ENCODE results near the gene SPIRE1.

SPIRE1 gene

DNA sequence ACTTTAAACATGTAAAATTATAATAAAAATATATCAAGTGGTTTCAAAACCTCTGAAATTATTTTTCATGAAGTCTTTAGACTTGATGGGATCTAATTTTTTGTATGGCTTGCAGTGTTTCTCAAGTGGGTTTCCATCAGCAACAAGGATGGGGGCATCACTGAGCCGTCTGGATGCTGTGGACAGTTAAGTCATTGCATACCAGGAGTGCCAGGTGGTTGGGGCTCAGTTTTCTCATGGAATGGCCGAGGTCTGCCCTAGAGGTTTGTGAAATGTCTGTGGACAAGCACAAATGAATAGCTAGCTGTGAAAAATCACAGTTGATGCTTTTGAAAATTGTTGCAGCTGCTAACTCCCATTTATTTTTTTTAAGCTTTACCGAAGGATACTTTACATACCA, 248.4 kb downstream of the SPIRE1 start:
- DNase-seq, result no peak

DNA sequence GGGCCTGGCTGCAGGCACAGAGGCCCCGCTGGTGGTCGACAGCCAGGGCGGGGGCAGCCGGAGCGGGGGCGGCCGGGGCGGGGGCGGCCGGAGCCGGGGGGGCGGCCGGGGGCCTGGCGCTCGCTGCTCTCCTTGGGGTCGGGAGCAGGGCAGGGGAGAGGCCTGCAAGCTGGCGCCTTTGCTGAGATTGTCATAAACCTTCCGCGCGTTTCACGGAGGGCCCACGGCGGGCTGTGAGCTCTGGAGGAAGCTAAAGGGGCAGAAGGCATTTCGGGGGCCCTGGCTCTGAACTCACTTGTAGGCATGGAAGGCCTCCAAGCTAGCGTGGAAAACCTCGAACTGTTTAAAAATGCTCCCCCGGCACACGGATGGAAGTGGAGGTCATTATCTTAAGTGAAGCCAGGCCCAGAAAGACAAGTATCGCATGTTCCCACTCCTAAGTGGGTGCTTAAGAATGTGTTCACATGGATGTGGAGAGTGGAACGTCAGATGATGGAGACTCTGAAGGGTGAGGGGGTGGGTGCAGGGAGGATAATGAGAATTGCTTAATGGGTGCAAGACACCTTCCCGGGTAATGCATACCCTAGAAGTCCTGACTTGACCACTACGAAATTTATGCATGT, 249.5 kb downstream of the SPIRE1 start:
- peak; percentile 29 for DNase-seq

DNA sequence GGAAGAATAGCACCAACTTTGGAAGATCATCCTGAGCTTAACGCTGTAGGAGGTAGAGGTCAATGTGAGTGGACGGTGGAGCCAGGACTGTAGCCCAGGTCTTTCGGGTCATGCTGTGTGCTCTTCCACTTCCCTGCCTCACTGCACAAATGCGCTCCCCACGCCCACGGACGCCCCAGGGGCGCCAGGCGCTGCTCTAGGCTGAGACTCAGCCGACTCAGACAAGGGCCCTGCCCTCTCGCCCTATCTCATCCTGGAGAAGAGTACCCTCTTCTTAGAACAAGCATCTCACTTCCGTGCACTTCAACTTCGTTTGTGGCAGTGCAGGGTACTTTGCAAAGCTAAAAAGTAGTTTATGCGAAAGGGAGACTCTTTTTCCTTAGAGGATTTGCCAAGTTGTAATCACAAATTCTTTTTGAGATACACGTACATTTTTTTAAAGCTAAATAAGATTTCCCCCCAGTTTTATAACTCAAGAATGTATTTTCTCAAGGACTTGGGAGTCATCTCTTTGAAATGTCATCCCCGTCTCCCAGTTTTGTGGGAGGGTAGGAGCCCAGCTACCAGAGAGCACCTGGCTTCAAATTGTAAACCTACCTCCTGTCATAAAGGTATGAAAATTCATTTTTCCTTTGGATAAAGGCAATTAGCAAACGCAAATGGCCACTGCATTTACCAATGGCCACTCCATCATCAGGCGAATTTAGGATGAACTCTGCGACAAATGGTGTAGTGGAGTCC, 251.4 kb downstream of the SPIRE1 start:
- DNase-seq, result no peak

DNA sequence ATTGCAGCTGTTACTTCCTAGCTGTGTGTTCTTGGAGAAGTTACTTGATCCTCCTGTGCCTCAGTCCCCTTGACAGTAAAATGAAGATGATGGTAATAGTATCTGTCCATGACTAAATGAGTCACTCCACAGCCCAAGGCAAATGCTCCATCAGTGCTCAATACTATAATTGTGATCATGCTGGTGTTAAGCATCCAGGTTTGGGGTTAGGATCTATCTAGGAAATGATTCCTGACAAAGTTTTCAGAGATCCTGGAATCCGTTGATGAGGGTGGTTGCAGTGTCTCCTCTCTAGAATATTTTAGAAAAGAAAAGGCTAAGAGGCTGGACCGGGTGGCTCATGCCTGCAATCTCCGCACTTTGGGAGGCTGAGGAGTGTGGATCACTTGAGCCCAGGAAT, 252.8 kb downstream of the SPIRE1 start:
- no peak for DNase-seq

DNA sequence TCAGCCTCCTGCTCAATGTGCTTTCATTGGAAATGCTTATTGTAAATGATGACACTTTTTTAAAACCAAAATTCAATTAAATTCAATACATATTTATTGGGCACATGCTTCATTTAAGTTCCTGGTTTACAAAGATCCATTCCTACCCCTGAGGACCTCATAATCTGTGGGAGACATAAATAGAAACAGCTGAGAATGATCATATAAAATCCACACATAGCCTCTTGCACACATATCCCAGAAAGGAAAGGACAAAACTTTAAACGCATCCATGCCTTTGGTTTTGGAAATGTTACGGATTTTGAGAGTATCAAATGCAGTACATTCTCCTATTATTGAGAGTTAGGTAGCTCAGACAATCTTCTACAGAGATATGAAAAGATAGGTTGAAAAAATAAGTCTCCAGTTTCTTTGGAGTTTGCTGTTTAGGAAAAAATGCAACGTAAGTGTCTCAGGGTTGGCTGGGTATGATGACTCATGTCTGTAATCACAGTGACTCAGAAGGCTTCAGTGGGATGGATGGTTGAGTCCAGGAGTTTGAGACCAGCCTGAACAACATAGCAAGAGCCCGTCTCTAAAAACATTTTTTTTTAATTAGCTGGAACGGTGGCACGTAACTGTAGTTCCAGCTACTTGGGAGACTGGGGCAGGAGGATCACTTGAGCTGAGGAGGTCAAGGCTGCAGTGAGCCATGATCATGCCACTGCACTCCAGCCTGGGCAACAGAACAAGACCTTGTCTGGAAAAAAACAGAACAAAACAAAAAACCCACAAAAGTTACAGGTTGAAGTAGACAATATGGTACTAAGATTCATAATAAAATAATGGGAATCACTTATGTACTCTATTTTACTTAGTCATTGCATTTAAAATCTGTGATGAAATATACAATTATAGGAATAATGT, 254.1 kb downstream of the SPIRE1 start:
- DNase-seq, result no peak

DNA sequence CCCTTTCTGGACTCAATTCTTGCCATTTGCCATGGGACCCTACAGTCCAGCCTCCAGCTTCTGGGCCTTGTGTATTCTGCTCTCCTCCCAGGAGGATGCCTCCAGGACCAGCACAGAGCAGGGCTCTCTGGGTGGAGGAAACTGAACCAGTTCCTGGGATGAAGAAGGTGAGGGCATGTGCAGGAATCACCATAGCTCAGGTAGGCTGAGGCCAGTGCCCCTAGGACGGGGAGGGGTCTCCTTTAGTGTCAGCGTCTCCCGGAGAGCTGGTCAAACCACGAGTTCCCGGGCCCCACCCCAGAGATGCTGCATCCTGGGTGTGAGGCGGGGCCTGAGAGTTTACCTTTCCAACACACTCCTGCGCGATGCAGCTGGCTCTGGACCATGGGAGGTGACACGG, 256.0 kb downstream of the SPIRE1 start:
- no peak for DNase-seq

DNA sequence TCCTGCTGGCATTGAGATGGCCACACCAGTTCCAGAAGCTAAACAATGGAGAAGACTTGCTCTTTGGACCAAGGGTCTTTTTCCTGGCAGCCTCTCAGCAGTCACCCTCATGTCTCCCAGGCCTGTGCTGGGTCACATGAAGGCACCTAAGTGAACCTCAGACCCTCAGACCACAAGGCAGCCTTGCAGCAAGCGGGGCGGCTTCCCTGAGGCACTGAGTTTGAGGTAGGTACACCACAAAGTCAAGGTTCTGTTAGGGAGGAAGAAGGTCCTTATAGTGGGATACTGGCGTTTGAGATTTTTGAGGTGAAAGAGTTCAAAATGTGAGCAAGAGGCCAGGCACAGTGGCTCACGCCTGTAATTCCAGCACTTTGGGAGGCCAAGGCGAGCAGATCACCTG, 258.7 kb downstream of the SPIRE1 start:
- no peak for DNase-seq

DNA sequence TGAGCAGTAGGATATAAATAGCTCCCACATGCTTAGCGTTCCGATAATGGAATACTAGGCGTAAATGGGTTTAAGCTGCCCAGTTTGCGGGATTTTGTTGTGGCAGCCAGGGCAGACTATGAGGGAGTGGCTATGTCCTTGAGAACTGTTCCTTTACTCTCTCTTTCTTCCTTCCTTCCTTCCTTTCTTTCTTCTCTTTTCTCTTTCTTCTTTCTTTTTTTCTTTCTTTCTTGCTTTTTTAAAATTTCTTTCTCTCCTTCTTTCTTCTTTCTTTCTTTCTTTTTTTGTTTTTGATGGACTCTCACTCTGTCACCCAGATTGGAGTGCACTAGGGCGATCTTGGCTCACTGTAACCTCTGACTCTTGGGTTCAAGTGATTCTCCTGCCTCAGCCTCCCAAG, 259.3 kb downstream of the SPIRE1 start:
- DNase-seq, result no peak

DNA sequence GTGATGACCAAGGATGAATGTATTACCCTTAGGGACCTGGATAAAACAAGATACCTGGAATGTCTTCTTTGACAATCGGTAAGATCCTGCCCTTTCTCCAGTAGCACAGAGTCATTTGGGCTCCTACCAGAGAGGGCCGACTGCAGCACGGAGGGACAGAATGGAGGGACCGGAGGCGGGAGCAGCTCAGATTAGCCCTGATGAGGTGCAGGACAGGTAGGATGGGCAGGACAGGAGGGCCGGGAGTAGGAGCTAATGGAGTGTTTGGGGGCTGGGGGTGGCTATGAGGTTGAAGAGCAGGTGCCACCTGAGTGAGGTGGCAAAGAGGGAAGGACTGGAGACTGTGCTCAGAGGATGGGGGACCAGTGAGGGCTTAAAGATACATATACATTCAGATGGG, 260.1 kb downstream of the SPIRE1 start:
- no peak for DNase-seq

DNA sequence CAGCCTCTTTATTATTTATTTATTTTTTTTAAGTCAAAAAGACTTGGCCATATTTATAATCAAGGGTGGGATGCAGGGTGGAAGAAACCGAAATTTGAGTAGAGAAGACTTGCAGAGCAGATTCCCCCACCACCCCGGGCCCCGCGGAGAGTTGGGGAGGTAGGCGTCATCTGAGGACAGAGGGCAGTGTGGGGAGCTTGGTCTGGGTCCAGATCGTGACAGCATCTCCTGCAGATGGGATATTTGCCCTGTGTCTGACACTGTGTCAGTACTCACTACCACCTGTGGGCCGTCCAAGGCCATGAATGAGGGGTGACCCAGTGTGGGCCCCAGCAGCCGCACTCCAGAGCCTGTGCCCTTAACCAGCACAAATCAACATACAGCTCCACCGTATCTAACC, 260.7 kb downstream of the SPIRE1 start:
- no peak for DNase-seq

Data from activated CD8-positive, alpha-beta memory T cell treated with anti-CD3 and anti-CD28 coated beads, Interleukin-2, amount 50 U/mL, for 4 hours (primary cell).